H1 (cell line): ENCODE data around the gene HOXB4.

Experiments
- EP300 ChIP-seq, 2 experiments: IDR thresholded peaks; 1 replicate in 1 of 2; 2 replicates in 1 of 2; pipeline ENCODE4 v1.6.1; 2011 to 2012; ENCODE audit warnings: low read depth in 2 of 2, low read length in 2 of 2, mild to moderate bottlenecking in 2 of 2, borderline replicate concordance in 1 of 2, inconsistent platforms in 1 of 2, moderate library complexity in 1 of 2
- EZH2 ChIP-seq: fragments of 200-600 bp; sonication (generic); IDR thresholded peaks from 2 replicates; pipeline ENCODE4 v1.7.1; 2012; ENCODE audit warnings: low read depth, mild to moderate bottlenecking, moderate library complexity, low read length, inconsistent platforms; ENCODE audit not compliant: severe bottlenecking
- JUN ChIP-seq: IDR thresholded peaks from 2 replicates; pipeline ENCODE4 v1.6.1; 2011; ENCODE audit warnings: low read depth, mild to moderate bottlenecking, improper control_type of control experiment, low read length
- KDM1A ChIP-seq: fragments of 200-600, 300-600 bp; sonication (generic); IDR thresholded peaks from 2 replicates; pipeline ENCODE4 v1.7.1; 2016; ENCODE audit warnings: mild to moderate bottlenecking, low read length, borderline replicate concordance
- MAFK ChIP-seq: IDR thresholded peaks from 2 replicates; pipeline ENCODE4 v1.6.1; 2012; ENCODE audit warnings: low read depth, mild to moderate bottlenecking, improper control_type of control experiment, low read length
- POLR2A ChIP-seq, 2 experiments: IDR thresholded peaks; 1 replicate in 1 of 2; 2 replicates in 1 of 2; pipeline ENCODE4 v1.6.1; 2011; ENCODE audit warnings: low read depth in 2 of 2, low read length in 2 of 2, mild to moderate bottlenecking in 2 of 2; ENCODE audit errors: control extremely low read depth in 1 of 2
- RNF2 ChIP-seq: fragments of 200-900, 300-1000 bp; sonication (generic); IDR thresholded peaks from 2 replicates; pipeline ENCODE4 v1.7.1; 2016; ENCODE audit warnings: borderline replicate concordance, low read depth, mild to moderate bottlenecking, antibody characterized with exemption, low read length; ENCODE audit not compliant: poor library complexity, severe bottlenecking; ENCODE audit errors: missing control alignments
- SIN3A ChIP-seq, 2 experiments: IDR thresholded peaks in 1 of 2; conservative IDR thresholded peaks in 1 of 2; 2 replicates each; pipeline ENCODE4 v1.6.1; 2011 to 2012; ENCODE audit warnings: low read length in 2 of 2, improper control_type of control experiment in 1 of 2, low read depth in 1 of 2, mild to moderate bottlenecking in 1 of 2
- SUZ12 ChIP-seq: fragments of 200-600 bp; sonication (generic); IDR thresholded peaks from 2 replicates; pipeline ENCODE4 v1.6.1; 2012; ENCODE audit warnings: mild to moderate bottlenecking, inconsistent platforms, low read length, moderate library complexity, mixed read lengths
- YY1 ChIP-seq: IDR thresholded peaks from 2 replicates; pipeline ENCODE4 v1.6.1; 2011; ENCODE audit warnings: low read depth, mild to moderate bottlenecking, low read length
- ZNF274 ChIP-seq: IDR thresholded peaks from 2 replicates; pipeline ENCODE4 v1.7.0; 2012; ENCODE audit warnings: low read length, borderline replicate concordance; ENCODE audit errors: extremely low read depth
- TF ChIP-seq, protein P1 (sequence below), 3 experiments: IDR thresholded peaks; 1 replicate in 2 of 3; 2 replicates in 1 of 3; pipeline versions ENCODE4 v1.5.1 to v1.6.1; 2011; ENCODE audit warnings: low read length in 3 of 3, mild to moderate bottlenecking in 3 of 3, inconsistent platforms in 2 of 3, low read depth in 1 of 3, moderate library complexity in 1 of 3; ENCODE audit not compliant: insufficient read depth in 1 of 3; ENCODE audit errors: control extremely low read depth in 1 of 3
- TF ChIP-seq, protein P2 (sequence below): IDR thresholded peaks from 2 replicates; pipeline ENCODE4 v1.6.1; 2012; ENCODE audit warnings: inconsistent platforms

DNA sequence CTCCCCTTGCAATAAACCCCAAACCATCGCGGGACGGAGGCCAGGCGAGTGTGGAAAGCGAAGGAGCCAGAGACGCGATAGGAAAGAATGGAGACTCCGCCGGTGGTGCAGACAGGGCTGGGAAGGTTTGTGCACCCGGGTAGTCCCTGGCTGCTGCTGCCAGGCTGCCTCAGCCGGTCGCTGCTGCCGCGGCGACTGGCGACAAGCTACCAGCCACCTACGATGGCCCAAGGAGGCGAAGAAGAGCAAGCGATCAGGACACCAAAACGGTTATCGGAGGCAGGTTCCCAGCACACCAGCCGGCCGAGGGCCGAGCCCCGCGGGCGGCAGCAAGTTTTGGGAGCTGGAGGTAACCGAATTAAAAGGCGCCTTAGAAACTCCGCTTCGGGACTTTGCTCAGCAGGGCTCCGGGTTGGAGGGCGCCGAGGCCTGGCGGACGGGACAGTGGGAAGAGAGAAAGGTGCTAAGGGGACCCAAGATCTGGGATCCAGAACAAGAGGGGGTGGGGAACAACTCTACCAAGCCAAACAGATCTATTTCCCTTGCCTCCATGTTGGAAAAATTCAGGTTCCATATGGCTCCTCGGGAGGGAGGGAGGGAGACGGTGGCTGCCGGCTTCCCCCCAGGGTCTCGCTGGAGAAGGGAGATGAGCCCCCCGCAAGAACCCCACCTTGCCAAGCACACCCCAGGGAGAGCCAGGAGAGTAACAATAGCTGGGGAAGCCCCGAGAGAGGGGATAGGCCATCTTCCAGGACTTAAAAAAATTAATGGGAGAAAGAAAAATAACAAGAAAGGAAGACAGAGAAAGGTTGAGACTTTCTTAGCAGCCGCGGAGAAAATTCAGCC, 23.5 kb downstream of the HOXB4 start:
- TF ChIP-seq MAFK (no peak), EP300 (IDR thresholded peaks at IDR 0.05; ENCODE audit: borderline replicate concordance in 1 of 2, low read depth in 2 of 2, low read length in 2 of 2) (no peak), ZNF274 (no peak), RNF2 (peak; percentile 99), KDM1A (no peak), JUN (no peak), SIN3A (conservative IDR thresholded peaks at IDR 0.05 in 1 of 2, IDR thresholded peaks at IDR 0.05 in 1 of 2; ENCODE audit: low read depth in 1 of 2, low read length in 2 of 2) (no peak), POLR2A (IDR thresholded peaks at IDR 0.05; ENCODE audit: control extremely low read depth in 1 of 2, low read depth in 2 of 2, low read length in 2 of 2) (no peak), EZH2 (peak; percentile 100), SUZ12 (peak; percentile 99), YY1 (peak; percentile 8; the same call in 1 of the 2 replicates)
- TF ChIP-seq, protein P1, sequence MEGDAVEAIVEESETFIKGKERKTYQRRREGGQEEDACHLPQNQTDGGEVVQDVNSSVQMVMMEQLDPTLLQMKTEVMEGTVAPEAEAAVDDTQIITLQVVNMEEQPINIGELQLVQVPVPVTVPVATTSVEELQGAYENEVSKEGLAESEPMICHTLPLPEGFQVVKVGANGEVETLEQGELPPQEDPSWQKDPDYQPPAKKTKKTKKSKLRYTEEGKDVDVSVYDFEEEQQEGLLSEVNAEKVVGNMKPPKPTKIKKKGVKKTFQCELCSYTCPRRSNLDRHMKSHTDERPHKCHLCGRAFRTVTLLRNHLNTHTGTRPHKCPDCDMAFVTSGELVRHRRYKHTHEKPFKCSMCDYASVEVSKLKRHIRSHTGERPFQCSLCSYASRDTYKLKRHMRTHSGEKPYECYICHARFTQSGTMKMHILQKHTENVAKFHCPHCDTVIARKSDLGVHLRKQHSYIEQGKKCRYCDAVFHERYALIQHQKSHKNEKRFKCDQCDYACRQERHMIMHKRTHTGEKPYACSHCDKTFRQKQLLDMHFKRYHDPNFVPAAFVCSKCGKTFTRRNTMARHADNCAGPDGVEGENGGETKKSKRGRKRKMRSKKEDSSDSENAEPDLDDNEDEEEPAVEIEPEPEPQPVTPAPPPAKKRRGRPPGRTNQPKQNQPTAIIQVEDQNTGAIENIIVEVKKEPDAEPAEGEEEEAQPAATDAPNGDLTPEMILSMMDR (IDR thresholded peaks at IDR 0.05; ENCODE audit: control extremely low read depth in 1 of 3, insufficient read depth in 1 of 3, low read depth in 1 of 3, low read length in 3 of 3): no peak
- TF ChIP-seq, protein P2, sequence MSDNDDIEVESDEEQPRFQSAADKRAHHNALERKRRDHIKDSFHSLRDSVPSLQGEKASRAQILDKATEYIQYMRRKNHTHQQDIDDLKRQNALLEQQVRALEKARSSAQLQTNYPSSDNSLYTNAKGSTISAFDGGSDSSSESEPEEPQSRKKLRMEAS: no peak
